ENCODE results near the gene UBE2O.

Gene UBE2O

DNA sequence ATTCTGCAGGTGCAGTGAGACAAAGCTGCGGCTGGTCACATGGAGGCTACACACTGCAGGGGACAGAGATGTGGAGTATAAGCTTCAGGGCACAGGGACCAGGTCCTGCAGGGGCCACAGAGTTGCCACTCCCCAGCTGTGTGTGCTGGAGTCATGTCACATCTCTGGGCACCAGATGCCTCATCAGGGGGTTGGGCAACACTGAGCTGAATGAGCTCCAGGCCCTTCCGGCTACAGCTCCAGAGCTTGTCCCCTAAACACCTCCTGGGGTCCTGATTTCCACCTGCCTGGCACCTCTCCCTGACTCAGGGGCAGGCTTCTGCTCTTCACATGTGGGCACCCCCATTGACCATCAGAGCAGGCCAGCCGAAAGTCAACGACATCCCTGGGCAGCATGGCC lies 36.1 kb downstream of the UBE2O start:
- H3K4me3 ChIP-seq (replicated peaks in 1 of 2; ENCODE audit: low read depth in 2 of 2, low read length in 2 of 2) = no peak overlapping the region
- TF ChIP-seq, protein P1, sequence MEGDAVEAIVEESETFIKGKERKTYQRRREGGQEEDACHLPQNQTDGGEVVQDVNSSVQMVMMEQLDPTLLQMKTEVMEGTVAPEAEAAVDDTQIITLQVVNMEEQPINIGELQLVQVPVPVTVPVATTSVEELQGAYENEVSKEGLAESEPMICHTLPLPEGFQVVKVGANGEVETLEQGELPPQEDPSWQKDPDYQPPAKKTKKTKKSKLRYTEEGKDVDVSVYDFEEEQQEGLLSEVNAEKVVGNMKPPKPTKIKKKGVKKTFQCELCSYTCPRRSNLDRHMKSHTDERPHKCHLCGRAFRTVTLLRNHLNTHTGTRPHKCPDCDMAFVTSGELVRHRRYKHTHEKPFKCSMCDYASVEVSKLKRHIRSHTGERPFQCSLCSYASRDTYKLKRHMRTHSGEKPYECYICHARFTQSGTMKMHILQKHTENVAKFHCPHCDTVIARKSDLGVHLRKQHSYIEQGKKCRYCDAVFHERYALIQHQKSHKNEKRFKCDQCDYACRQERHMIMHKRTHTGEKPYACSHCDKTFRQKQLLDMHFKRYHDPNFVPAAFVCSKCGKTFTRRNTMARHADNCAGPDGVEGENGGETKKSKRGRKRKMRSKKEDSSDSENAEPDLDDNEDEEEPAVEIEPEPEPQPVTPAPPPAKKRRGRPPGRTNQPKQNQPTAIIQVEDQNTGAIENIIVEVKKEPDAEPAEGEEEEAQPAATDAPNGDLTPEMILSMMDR (IDR thresholded peaks at IDR 0.05; ENCODE audit: low read depth, low read length) = no peak
- DNase-seq (ENCODE audit: low read depth in 2 of 2) = no peak

DNA sequence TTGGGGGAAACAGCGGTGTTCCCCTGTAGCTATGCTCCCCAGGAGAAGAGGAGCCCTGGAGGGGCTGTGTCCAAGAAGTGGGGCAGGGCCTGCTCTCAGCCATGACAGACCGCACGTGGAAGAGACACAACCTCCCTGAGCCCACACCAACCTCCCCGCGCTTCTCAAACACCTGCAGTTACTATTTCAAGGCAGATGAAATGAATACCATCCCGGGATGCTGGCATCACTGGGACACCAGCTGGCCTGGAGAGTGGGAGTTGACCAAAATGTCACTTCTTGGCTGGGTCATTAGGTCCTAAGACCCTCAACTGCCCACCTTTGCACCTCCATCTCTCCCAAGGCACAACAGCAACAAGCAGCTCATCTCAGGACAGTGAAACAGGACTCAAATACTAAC lies 36.5 kb downstream of the UBE2O start:
- no peak for DNase-seq (ENCODE audit: low read depth in 2 of 2)
- TF ChIP-seq, protein P1 (IDR thresholded peaks at IDR 0.05; ENCODE audit: low read depth, low read length) = no peak
- no peak overlapping the region for H3K4me3 ChIP-seq (replicated peaks in 1 of 2; ENCODE audit: low read depth in 2 of 2, low read length in 2 of 2)

DNA sequence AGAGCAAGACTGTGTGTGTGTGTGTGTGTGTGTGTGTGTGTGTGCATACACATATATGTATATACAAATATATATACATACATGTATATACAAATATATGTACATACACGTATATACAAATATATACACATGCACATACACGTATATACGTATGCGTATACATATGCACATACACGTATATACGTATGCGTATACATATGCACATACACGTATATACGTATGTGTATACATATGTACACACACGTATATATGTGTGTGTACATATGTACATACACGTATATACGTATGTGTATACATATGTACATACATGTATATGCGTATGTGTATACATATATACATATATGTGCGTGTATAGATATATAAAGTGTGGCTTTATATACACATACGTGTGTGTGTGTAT lies 37.2 kb downstream of the UBE2O start:
- DNase-seq (ENCODE audit: low read depth in 2 of 2) = no peak
- no peak overlapping the region for H3K4me3 ChIP-seq (replicated peaks in 1 of 2; ENCODE audit: low read depth in 2 of 2, low read length in 2 of 2)
- TF ChIP-seq, protein P1 (IDR thresholded peaks at IDR 0.05; ENCODE audit: low read depth, low read length) = no peak

DNA sequence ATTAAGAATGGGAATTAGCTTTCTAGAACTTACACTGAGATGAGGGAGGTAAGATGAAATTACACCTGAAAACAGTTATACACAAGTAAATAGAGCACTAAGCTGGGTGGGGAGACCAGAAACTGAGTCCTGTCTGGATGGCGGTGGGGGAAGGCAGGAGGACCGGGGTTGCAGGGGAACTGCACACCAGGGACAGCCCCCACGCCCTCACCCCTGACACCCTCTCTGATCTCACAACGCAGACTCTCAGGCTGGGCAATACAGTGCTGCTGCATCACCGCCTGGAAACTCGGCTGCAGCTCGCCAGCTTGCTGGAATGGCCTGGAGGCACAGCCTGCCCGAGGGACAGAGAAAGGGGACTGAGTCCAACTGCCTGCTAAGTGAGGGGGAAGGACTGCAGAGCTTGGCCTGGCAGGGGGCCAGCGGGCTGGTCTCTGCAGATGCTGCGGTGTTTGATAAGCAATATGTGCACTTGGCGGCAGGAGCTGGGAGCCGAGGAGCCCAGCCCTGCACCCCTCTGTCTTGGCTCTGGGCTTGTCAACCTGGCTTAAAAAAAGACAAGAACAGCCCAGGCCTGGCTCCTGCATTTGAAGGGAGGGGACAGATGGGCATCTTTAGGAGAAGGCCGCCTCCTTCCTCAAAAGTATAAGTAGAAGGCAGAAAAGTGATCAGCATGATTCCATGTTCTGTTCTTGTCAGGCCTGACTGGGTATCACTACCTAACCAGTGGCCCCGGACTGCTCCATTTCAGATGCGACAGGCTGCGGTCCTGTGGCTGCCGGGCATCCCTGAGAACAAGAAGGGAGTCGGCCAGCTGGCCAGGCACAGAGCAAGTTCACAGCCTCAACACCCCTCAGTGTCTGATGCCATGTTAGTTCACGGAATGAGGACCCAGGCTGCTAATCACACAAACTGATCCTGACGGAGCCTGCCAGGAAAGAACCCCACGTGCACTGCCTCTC lies 38.3 kb downstream of the UBE2O start:
- peak; percentile 10 to 84 for DNase-seq (ENCODE audit: low read depth in 2 of 2)
- H3K4me3 ChIP-seq (replicated peaks in 1 of 2; ENCODE audit: low read depth in 2 of 2, low read length in 2 of 2) = no peak overlapping the region
- TF ChIP-seq, protein P1 (IDR thresholded peaks at IDR 0.05; ENCODE audit: low read depth, low read length) = no peak

DNA sequence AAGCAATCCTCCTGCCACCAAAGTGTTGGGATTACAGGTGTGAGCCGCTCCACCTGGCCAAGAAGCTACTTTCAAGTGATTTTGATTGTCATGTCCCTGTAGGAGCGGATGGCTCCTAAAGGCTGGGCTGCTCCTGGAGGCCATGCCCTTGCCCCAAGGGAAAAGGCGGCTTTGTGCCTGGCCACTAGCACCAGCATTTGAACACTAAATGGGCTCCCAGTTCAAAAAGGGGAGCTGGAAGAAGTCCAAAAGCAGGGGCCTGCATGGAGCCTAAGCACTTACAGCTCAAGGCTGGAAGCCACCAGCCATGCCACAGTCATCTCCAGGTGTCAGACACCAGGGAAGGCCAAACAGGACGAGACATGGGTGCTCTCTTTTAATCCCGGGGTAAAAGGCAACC lies 41.7 kb downstream of the UBE2O start:
- TF ChIP-seq, protein P1 (IDR thresholded peaks at IDR 0.05; ENCODE audit: low read depth, low read length) = no peak
- no peak overlapping the region for H3K4me3 ChIP-seq (replicated peaks in 1 of 2; ENCODE audit: low read depth in 2 of 2, low read length in 2 of 2)
- no peak for DNase-seq (ENCODE audit: low read depth in 2 of 2)

DNA sequence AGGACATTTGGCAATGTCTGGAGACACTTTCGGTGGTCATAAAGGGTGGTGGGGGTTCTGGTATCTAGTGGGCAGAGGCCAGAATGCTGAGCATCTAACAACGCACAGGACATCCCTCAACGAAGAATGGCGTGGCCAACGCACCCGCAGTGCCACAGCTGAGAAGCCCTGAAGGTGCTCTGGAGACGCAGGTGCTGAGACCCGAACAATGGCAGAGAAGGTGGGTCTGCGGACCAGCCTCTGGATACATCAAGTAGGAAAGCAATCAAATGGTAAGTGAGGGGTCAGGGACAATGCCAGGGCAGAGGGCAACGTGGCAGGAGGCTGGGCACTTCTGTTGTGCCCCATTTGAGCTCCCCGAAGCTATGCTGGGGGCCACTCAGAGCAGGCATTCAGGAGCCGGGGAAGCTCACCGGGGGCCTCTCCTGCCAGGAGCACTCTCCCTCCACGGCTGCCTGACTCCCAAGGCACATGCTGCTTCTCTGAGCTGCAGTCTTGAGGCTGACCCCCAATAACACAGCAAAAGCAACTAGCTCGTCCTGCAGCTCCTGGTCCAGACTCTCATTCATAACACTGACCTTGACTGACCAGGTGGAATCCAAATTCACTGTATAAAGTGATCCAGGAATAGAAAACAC lies 42.5 kb downstream of the UBE2O start:
- TF ChIP-seq, protein P1 (IDR thresholded peaks at IDR 0.05; ENCODE audit: low read depth, low read length) = no peak
- no peak overlapping the region for H3K4me3 ChIP-seq (replicated peaks in 1 of 2; ENCODE audit: low read depth in 2 of 2, low read length in 2 of 2)
- no peak for DNase-seq (ENCODE audit: low read depth in 2 of 2)
